AG08395 (cell line): ENCODE results near the gene VIPAS39.

Source experiments
- DNase-seq: peaks from one replicate; pipeline ENCODE4 v3.0.0; 2012; ENCODE audit warnings: mixed read lengths, low spot score

Gene VIPAS39

DNA sequence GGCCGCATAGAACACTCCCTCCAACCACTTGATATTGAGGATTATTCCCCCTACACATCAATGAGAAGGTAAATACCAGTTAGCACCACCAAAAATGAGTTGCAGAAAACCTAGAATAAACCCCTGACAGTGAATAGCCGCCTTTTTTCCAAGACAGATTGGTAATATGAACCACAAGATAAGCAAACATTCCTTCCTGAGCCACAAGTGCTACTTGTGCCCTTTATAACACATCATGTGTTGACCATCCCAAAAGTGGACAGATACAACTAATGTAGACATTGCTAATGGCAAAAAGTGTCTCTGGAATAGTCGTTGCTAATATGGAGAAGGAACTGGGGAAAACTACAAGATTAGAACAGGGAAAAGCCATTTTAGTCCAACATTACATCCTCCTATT, 51.3 kb downstream of the VIPAS39 start:
- no peak for DNase-seq

DNA sequence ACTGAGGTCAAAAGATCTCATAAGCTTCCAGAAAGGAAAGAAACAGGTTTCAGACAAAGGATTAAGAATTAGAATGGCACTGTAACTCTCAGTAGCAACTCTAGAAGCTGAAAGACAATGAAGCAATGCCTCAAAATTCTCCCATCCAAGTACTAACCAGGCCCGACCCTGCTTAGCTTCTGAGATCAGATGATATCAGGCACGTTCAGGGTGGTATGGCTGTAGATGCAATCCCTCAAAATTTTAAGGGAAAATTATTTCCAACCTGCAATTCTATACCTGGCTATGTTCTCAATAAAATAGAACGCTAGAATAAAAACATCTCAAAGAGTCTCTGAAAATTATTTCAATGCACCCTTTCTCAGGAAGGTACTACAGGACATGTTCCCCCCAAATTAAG, 53.6 kb downstream of the VIPAS39 start:
- no peak for DNase-seq

DNA sequence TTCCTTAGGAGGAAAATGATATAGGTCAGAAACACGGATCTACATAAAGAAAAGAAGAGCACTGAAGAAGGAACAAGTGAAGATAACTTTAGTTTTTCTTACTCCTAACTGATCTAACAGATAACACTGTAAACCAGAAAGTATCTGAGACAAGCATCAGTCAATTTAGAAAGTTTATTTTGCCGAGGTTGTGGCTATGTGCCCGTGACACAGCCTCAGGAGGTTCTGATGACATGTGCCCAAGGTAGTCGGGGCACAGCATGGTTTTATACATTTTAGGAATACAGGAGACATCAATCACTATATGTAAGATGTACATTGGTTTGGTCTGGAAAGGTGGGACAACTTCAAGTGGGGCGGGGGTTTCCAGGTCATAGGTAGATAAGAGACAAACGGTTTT, 57.2 kb downstream of the VIPAS39 start:
- no peak for DNase-seq

DNA sequence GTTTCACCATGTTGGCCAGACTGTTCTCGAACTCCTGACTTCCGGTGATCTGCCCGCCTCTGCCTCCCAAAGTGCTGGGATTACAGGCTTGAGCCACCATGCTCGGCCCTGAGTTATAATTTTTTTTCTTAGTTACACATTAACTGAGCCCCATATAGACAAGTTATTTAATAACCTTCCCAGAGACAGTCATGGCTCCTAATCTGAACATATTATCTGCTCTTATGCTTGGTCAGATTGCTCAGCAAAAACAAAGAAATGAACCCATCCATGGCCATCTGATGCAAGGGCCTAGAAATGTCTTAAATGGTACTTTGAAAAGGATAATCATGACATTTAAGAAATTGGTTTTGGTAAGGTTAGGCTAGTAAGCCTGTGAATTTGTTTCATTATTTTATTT, 67.2 kb downstream of the VIPAS39 start:
- DNase-seq, result no peak

- no peak for DNase-seq
These were observed 78.7 kb downstream of the VIPAS39 start for GRCh38 chr14:77378701-77379100.

DNA sequence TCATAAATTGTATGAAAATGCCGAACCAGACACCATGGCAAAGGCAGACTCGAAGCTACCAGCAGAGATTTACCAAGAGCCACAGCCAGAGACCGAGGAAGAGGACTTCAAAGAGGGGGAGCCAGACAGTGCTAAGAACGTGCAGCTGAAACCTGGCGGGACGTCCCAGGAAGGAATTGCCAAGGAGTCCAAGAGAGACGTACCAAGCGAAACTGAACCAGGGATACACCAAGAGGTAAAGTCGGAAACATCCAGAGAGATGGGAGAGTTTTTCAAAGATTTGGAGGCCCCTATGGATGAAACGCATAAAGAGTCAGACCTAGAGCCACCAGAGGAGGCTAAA, 79.9 kb downstream of the VIPAS39 start:
- DNase-seq, result peak; percentile 9

DNA sequence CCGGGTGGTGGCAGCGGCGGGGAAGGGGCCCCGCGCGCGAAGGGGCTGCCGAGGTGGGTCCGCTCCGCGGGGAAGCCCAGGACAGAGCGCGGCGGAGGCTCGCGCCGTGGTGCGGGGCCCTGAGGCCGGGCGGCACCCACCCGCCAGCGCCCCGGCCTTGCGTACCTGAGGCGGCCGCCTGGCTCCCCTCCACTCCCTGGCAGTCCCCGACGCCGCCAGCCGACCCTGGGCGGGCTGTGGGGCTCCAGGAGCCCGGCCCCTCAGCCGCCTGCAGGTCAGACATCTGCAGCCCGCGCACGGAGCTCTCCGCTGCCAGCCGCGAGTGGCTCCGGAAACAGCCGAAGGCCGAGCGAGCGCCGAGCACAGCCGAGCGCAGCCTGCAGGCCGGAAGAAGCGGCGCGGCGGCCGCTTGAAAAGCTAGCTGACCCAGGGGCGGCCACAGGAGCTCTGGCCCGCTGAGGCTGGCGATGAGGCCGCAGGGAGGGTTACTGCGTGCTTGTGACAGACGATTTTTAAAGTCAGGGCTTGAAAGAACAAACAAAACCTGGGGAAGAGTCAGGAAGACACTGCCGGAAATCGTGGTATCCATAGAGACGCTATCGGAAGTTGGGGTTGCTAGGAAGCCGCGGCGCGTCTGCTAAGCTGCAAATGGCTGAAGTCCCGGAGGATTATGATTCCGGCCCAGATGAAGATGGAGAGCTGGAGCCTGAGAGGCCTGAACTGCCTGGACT, 80.5 kb downstream of the VIPAS39 start, which contains the start of the genes SAMD15 and TMED8:
Gene SAMD15, plus strand, starts transcription at position 609 of the 731 bp plus-strand sequence. Its CDS starts 40 bp downstream, at position 649.
Gene TMED8, minus strand, starts transcription at position 324 of the 731 bp plus-strand sequence. Its CDS starts 41 bp downstream, at position 283.
- peak; percentile 89 for DNase-seq
